GM19328 (cell line): ENCODE measurements around the gene COL28A1.
"Not testable (repeated sequence)": the region's sequence is repeated elsewhere in the genome, so short reads cannot be mapped to it uniquely, and the experiment has no call there.

Source experiments
- ATAC-seq: cut with Tn5 transposase; IDR thresholded peaks from one replicate; pipeline ENCODE4 v1.9.1; 2021; ENCODE audit warnings: mild to moderate bottlenecking, moderate library complexity; ENCODE audit not compliant: unreplicated experiment

The COL28A1 gene

DNA sequence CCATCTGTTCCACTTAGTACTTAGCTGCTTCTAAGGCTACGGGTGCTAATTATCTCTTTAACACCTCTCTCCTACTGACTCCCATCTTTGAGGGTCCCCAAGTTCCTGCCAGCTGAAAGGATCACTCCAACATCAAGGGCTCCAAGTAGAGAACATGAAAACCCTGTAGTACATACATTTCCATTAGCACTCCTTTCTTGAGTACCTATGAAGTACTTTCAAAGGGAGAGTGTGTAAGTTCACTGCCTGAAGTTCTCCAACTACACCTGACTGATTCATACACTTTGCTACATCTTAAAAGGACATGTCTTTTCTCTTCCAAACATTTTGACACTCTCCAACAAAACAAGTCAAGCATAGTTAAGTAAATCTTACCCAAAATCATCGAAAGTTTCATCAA, 113.8 kb downstream of the COL28A1 start:
- no peak for ATAC-seq

DNA sequence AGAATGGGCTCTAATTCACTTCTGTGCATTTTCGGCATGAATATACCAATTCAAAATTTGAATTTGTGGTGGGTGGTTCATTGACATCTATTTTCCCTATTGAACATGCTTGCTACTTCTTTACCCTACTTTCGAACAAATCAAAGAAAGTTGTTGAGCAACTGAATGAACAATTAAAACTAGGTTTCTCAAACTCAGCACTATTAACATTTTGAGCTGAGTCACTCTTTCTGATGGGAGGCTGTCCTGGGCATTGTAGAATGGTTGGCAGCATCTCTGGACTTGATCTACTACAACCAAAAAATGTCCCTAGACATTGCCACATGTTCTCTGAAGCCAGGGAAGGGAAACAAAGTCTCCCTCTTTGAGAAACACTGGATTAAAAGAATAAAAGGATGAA, 116.7 kb downstream of the COL28A1 start:
- no peak for ATAC-seq

DNA sequence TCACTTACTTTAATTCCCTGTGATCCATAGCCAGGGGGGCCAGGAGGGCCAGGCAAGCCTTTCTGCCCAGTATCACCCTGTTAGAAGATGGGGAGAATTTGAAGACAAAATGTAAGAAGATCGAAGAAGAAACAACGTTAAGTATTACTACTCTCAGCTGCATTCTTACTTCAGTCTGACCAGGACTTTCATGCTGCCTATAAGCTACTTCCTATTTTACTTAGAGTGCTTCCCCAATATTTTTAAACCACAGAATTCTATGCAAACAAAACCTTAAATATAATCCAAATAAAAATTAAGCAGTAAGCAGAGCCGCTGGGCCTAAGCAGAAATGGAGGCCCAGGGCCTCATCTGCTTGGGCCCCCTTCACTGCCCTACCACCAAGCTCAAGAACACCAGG, 117.8 kb downstream of the COL28A1 start:
- ATAC-seq: no peak

DNA sequence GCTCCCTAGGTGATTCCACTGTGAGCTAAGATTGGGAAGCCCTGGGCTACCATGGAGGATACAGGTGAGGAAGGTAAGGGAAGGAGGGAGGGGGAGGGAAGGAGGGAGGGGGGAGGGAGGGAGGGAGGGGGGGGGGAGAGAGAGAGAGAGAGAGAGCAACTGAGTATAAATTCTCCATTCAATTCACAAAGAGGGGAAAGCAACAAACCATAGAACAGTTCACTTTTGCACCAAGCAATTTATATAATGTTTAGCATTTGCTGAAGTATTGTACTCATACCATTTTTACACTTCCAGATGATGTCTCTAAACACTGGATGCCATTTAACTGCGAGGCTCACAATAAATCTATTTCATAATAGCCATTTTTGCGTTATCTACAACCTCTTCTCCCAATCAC, 118.3 kb downstream of the COL28A1 start:
- ATAC-seq: no peak

DNA sequence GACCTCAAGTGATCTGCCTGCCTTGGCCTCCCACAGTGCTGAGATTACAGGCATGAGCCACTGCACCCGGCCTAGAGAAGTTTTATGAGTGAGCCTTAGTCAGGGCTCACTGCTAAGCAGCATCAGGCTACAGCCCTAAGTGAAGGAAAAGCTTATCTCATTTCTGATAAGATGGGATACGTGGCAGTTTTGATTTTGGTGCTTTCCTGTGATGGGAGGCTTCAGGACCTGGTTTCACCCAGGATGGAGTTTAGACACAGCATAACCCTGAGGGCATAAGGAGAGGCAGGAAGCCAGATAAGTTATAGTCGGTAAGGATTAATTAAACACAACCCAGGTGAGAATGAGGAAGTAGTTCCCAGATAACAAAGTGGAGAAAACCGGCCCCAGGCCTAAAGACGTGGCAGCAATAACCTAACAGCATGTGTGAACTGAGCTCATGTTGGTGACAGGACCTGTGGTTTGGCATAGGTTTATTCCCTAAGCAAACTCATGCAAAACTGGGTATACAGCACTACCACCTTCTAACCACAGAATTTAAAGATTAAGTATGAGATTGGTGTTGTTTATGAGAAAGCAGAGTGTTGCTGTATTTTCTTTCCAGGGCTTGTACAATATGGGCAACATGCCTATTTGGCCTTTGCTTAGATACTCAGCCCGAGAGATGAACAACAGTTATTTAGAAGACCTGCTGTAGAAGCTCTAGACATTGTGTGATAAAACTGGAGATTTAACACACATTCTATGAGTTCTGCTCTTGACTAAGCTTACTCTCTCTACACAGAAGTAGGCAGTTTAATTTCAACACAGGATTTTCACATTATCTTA, 119.4 kb downstream of the COL28A1 start:
- ATAC-seq: no peak

DNA sequence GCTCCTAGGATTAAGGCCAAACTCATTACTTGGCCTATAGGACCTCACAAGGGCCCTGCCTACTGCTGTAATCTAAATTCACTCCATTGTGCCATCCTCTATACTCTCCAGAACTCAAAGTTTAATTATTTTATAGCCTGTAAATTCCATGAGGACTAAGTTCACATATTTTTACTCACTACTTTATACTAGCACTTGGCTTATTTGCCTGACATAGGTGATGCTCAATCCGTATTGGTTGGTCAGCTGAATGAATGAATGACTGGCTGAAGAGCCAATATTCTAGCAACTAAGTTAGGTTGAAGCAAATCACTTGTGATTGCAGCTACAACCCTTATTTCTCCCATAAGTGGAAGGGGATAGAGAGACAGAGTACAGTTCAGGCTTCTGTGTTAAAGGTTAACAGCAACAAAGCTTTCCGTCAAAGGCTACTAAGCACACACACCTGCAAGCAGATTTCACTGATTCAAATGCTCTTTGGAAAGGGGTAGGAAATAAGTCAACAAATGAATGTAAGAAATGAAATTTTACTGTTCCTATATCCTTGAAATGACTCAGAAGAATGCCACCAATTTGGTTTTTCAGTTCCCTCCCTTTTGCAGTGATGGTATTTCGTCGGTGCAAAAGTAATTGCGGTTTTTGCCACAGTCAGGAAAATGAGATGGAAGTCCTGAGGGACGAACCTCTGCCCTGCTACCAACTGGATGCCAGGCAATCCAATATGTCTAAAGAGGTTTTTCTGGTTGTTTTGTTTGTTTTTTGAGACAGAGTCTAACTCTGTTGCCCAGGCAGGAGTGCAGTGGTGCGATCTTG, 120.7 kb downstream of the COL28A1 start:
- ATAC-seq: no peak

DNA sequence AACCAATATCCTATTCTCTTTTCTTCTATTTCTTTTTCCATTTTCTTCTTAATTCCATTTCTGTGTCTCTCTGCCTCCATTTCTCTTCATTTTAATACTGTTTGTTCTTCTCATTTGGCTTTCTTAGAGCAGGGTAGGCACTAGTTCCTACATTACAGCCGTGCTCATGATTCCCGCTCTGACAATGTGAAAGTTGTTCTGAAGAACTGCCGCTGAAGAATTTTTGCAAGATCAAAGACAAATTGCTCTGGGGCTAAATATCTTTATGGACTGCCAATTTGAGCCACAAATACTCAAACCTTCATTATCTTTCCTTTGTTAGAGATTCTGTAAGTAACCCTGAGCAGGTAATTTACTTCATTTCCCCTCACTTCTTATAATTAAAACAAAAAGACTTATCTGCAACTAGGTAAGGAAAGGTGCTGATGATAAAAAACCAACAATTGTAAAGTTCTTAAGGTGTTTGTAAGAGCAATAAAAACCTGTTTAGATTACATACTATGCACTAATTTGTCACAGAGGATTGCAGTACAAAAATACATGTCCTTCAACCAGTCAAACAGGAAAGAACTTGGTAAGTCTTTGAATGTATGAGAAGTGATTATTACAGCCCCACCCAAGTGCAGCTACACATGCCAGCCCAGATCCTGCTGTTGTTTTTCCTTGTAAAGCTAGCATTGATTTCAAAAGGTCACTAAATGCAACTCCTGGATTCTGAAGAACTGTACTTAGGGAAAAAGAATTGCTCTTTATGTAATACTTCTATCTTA, 127.5 kb downstream of the COL28A1 start:
- no peak for ATAC-seq

DNA sequence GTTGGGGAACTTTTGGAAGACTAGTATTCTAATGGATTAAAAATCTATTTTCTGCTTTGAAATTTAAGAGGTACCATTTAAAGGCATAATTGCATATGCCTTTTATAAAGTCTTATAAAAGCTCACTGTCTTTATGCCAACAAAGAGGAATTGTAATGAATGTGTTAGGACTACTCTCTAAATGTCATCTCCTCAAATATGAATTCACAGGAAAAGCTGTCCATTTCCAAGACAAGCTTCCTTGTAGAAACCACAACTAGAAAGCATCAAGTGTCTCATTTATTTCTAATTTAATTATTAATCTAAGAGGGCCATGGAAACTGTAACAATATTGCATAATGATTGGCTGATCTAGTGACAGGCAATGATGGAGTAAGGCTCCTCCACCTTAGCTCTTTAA, 130.2 kb downstream of the COL28A1 start:
- no peak for ATAC-seq

DNA sequence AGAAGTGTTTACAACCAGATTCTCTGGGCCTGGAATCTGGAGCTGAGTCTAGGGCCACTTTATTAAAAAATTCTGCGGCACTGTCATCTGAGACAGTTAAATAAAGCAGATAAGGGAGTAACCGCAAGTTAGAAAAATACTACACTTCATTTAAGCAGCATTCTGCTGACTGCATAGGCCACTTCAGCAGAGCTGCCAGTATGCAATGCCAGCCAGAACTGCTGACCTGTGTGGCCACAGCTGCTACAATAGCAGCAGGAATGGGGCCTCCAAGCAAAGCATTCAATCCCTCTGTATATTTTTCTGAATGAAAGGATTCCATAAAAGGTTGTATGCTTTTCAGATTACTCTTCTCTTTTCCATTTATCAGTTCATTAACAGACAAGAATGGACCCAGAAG, 136.0 kb downstream of the COL28A1 start:
- ATAC-seq: no peak

DNA sequence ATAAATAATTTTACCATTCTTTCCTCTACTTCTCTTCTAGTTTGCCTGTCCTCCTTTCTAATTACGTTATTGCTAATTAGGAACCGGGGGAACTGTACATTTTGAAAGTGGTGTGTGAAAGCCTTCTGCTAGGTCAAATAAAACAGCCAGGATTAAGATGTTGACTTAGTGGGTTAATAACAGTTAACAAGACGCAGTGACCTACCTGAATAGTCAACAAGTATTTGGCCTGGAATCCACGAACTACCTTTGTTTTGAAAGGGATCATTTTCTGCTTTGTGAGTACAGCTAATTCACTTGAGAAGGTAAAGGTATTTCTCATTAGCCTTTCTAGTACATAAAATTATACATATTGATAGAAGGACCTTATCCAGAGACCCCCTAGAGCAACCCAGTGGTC, 139.9 kb downstream of the COL28A1 start:
- no peak for ATAC-seq

DNA sequence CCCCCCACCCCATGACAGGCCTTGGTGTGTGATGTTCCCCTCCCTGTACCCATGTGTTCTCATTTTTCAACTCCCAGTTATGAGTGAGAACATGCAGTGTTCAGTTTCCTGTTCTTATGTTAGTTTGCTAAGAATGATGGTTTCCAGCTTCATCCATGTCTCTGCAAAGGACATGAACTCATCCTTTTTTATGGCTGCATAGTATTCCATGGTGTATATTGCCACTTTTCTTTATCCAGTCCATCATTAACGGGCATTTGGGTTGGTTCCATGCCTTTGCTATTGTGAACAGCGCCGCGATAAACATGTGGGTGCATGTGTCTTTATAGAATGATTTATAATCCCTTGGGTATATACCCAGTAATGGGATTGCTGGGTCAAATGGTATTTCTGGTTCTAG, 147.5 kb downstream of the COL28A1 start:
- ATAC-seq: not testable (repeated sequence)

DNA sequence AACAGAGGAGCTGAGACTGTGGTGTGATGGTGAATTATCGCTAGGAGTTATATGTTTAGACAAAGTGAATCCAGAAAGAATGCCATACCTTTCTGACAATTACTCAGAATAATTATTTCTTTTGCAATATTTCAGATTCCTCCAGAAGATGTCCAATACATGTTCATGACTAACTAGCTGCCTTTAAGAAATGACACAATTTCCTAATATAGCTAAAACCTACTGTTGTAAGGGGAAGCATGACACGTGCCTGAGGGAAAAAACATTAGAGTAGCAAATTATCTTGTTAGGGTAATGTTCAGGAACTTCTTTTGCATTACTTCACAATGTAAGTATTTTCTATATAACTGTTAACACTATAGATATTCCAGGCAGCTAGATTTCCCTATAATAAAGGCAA, 150.3 kb downstream of the COL28A1 start:
- ATAC-seq: no peak

DNA sequence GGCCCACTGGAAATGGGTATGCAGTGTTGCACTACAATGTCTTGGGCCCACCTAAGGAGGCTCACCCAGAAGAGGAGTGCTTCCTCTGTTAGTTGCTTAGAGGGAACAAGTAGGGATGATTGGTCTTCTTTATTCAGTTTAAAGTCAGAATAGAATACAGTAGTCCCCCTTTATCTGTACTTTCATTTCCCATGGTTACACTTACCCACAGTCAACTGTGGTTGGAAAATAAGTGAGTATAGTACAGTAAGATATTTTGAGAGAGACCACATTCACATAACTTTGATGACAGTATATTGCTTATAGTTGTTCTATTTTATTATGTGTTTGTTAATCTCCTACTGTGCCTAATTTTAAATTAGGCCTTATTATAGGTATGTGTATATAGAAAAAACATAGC, 151.4 kb downstream of the COL28A1 start:
- ATAC-seq: no peak

DNA sequence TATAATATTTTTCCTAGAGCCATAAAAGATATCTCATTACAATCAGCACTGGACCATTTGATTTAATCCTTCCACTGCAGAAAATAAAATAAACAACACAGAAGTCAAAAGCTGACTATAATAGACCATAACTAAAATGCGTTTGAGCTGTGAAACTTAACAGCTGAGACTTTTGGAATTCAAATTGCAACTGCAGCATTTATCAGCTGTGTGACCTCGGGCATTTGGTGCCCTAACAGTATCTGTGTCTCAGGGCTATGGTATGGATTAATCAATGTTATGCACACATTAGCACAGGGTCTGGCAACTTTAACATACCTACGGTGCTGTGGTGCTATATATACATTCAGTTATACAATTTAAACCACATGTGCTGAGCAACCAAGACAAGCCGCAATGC, 160.1 kb downstream of the COL28A1 start:
- ATAC-seq: no peak

DNA sequence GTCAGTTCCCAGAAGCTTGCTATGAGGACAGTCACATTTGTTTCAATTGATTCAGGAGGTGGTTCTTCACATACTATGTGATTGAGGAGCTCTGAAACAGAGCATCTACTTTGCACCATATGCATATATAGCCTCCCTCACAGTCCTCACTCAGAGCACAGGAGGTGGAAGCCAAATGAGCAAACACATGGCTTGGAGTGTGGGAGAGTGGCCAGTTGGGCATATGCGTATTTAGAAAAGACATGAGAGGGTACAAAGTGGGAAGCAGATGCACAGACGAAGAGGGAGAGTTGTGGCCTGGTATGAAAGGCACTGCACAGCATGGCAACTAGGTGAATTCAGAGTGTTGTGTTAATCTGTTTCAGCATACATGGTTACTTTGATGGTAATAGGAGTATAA, 165.6 kb downstream of the COL28A1 start:
- ATAC-seq: no peak

DNA sequence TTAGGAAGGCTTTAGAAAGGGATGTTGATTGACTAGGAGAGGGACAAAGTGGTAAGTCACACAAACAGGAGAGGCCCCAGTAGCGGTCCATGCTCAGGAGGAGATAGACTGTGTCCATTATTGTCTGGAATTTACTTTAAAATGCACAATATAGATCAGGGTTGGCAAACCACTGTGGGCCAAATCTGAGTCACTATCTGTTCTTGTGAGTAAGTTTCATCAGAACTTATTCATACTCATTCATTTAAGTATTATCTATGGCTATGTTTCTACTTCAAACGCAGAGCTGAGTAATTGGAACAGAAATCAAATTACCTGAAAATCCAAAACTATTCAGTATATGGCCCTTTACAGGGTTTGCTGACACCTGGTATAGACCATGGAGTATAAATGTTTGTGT, 166.5 kb downstream of the COL28A1 start:
- ATAC-seq: no peak

DNA sequence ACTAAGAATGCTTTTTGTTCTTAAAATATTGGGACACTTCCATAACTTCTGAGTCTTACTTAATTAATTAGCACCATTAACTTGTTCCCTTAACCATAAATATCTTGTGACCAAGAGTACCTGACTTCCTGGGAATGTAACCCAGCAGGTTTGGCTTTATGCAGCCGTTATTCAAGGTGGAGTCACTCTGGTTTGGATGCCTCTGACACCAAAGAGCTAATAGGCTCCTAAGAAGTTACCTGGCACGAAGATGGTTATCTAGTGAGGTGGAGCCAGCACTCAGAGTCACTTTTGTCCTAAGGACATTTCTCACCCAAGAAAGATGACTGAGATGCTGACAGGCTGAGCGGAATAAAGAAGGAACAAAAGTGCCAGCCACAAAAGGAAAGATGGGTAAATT, 181.0 kb downstream of the COL28A1 start:
- ATAC-seq: no peak

DNA sequence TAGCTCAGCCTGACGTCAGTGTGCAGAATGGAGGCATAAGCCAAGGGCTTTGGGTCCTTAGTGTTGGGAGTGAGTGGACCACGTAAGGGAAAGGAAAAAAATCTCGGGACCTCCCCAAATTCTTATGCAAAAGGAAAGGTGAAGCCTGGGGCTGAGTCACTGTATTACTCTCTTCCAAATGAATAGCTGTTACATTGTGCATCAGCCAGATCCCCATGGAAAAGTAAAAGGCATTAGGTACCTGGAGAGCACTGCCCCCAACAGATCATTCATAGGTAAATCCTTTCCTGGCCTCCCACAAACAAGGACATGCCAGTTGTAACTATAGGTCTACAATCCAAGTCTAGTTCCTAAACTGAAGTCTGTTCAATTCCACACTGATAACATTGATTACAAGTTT, 182.8 kb downstream of the COL28A1 start:
- no peak for ATAC-seq

DNA sequence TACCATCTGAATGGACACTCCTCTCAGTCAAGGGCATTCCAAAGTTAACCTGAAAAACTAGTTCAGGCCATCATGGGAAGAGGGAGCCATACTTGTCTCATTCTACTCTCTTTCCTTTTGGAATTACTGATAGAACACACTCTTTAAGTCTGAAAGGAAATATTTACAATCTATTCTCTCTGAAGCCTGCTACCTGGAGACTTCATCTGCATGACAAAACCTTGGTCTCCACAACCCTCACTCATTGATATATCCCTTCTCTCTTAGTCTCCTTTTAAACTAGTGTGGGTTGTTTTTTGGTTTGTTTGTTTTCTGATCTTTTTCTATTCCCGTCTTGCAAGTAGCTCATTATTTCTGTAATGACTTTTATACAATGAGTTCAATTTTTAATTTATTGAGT, 183.8 kb downstream of the COL28A1 start:
- no peak for ATAC-seq

DNA sequence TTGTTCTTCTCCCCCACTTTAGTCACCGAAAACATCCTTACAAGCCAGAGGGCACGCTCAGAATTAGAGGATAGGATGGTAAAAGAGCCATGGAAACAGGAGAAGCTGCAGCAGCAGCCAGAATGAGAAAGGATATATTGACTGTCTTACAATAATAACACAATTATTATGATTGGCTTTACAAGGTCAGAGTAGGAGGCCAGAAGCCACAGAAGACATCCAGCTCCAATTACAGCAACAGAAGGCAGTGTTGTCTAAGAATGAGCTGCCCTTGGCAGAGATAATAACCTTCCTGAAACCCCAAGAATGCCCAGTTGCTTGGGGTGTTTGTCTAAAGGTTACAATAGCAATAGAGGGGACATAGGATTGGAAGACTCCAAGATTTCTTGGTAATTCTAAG, 184.5 kb downstream of the COL28A1 start:
- ATAC-seq: no peak

DNA sequence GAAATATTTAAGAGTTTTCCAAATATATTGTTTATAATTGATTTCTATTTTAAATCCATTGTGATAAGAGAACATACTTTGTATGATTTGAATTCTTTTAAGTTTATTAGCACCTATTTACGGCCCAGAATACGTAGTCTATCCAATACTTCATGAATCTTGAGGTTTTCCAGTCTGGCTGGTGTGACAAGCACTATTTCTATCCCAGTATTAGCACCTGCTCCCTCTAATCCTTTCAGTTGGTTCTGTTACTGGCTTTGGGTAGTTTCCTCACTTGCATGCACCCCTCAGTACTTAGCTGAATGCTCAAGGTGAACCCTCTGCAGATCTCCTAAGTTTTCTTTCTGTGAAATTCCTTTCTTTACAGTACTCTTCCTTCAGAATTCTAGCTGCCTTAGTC, 186.5 kb downstream of the COL28A1 start:
- ATAC-seq: no peak

DNA sequence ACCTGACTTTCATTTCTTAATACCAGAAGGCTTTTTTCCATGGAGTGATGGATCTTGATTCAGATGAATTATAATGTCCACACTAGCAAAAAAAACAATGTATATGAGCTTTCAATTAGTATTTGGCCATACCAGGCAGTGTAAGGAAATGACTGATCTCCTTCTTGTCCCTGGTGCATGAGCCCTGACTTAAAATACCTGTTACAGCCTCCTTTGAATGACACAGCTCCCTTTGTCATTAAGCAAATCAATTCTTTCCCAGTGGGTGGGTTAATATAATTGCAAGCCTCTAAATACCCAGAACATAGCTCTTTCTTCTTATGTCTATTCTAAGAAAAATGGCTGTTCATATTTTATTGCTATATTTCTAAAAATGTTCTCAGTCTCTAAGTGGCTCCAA, 188.6 kb downstream of the COL28A1 start:
- ATAC-seq: no peak
